ENCODE data around the gene VRK3.
A peak's percentile ranks its signal among the peaks of the same experiment; 100 is the strongest.
"Not testable (repeated sequence)": the region's sequence is repeated elsewhere in the genome, so short reads cannot be mapped to it uniquely, and the experiment has no call there.

VRK3 gene

GRCh38 chr19:49987159-49987698, 37.9 kb downstream of the VRK3 start:
- DNase-seq: peak; percentile 90

GRCh38 chr19:49986354-49986753, 38.8 kb downstream of the VRK3 start:
- DNase-seq: no peak

DNA sequence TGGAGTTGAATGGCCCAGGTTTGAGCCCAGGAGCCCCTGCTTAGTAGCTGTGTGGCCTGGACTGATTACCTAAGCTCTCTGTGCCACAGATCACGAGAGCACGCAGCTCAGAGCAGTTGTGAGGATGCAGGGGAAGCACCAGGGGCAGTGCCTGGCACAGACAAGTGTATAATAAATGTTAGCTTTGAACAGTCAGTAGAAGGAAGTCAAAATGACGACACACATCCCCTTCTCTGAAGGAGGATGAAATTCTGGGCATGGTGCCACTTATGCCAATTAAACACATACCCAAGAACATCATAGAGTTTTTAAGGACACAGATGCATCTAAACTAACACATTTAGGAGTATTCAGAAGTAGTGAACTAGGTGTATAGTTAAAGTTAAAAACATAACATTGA, 39.3 kb downstream of the VRK3 start:
- DNase-seq: no peak

DNA sequence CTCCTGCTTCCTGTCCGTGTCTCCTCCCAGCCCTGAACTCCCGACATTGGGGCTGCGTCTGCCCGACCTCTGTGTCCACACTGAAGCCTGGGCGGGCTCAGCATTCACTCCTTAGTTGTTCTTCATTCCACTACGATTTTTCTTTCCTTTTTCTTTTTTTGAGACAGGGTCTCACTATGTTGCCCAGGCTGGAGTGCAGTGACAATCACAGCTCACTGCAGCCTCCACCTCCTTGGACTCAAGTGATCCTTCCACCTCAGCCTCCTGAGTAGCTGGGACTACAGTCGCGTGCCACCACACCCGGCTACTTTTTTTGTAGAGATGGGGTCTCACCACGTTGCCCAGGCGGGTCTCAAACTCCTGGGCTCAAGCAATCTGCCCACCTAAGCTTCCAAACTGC, 40.7 kb downstream of the VRK3 start:
- no peak for DNase-seq

GRCh38 chr19:49983645-49984229, 41.4 kb downstream of the VRK3 start:
- peak; percentile 41 for DNase-seq

- DNase-seq: no peak
Measured at GRCh38 chr19:49981603-49982593, 43.3 kb downstream of the VRK3 start.

DNA sequence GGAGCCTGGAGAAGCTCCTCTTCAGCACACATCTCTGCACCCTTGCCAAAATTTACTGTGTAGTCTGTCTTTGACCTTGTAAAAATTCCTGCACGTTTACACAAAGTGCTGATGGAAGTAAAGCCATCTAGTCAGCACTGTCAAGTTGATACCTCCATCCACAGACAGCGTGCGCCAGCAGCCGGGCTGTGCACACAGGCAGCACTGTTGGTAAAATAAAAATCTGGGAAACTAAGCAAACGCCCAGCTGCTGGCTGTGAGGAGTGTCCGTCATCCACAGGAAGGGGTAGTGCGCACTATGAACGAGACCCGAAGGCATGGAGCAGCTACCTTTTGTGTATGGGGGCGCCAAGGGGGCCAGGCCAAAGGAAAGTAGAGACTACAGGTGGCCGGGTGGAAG, 46.8 kb downstream of the VRK3 start:
- no peak for DNase-seq

GRCh38 chr19:49977881-49978280, 47.3 kb downstream of the VRK3 start:
- DNase-seq: no peak

DNA sequence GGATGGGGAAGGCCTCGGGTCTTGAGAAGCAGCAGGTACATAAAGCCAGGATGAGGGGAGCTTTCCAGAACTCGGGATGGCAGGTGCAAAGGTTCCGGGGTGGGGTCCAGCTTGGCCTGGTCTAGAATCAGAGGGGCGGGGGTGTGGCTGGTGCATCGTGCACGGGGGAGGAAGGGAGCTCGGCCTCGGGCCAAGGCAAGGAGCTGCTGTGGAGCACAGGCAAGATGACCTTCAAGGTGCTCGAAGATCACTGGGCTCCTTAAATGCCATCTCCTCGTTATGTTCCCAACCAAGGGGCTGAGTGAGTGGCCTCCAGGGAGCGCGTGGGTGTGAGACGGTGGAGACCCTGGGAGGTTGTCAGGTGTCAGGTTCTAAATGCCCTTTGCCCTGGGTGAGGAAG, 48.1 kb downstream of the VRK3 start:
- no peak for DNase-seq

- no peak for DNase-seq
Measured at GRCh38 chr19:49976496-49976895, 48.7 kb downstream of the VRK3 start.

GRCh38 chr19:49975051-49975450, 50.1 kb downstream of the VRK3 start:
- no peak for DNase-seq

DNA sequence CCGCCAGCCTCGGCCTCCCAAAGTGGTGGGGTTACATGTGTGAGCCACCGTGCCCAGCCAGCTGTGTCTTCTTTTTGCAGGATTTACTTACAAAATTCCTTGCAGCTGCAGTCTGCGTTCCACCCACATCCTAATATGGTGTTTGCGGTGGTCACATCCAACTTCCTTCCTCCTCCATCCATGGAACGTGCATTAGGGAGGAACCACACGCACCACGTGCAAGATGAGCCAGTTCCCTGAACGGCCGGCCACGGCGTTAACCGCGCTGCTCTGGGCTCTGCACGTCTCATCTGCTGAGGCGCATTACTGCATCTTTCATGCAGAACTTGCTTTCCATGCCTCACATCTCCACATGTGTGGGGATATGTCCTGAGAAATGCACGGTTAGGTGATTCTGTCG, 51.2 kb downstream of the VRK3 start:
- DNase-seq: no peak

- no peak for DNase-seq
Measured at GRCh38 chr19:49972841-49973240, 52.3 kb downstream of the VRK3 start.

DNA sequence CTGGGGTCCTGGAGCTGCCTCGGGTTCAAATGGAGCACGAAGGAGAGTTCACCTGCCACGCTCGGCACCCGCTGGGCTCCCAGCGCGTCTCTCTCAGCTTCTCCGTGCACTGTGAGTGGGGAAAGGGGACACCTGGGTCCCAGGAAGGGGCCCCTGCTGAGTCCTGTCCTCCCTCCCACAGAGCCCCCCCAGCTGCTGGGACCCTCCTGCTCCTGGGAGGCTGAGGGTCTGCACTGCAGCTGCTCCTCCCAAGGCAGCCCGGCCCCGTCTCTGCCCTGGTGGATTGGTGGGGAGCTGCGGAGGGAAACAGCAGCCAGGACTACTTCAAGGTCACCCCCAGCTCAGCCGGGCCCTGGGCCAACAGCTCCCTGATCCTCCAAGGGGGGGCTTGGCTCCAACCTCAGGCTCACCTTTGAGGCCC, 53.2 kb downstream of the VRK3 start:
- DNase-seq: no peak

DNA sequence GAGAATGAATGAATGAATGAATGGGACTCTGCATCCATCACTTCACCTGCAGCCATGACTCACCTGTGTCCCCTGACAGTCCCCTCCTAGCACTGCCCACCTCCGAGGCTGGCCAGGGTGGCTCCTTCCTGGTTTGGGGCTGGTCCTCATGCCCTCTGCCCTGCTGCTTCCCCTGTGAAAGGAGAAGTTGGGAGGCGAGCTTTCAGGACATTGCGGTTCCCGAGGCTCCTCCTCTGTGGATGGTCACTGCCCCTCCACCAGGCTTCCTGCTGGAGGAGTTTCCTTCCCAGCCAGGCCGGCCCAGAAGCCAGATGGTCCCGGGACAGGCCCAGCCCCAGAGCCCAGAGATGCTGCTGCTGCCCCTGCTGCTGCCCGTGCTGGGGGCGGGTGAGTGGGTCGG, 55.8 kb downstream of the VRK3 start:
- not testable (repeated sequence) for DNase-seq

DNA sequence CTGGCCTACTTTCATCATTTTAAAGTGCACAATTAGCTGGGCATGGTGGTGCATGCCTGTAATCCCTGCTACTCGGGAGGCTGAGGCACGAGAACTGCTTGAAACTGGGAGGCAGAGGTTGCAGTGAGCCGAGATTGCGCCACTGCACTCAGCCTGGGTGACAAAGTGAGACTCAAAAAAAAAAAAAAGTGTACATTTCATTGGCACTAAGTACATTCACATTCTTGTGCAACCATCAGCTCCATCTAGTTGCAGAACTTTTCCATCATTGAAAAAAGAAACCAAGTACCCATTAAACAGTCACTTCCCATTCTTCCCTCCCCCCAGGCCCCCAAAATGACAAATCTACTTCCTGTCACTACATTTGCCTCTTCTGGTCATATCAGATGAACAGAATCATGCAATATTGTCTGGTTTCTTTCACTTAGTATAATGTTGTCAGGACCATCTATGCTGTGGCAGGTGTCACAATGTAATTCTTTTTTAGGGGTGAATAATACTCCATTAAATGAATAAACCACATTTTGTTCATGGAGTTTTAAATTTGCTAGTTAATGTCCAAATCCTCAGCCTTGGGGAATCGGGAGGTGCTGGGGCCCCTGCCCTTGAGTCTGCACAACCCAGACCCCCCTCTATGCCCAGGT, 56.8 kb downstream of the VRK3 start:
- no peak for DNase-seq

DNA sequence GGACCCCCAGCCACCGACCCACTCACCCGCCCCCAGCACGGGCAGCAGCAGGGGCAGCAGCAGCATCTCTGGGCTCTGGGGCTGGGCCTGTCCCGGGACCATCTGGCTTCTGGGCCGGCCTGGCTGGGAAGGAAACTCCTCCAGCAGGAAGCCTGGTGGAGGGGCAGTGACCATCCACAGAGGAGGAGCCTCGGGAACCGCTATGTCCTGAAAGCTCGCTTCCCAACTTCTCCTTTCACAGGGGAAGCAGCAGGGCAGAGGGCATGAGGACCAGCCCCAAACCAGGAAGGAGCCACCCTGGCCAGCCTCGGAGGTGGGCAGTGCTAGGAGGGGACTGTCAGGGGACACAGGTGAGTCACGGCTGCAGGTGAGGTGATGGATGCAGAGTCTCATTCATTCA, 64.2 kb downstream of the VRK3 start, which contains the start of gene SIGLEC11:
TSS of gene SIGLEC11 (minus strand) at position 193 of the 400 bp plus-strand sequence. CDS start at position 102, 91 bp downstream.
- not testable (repeated sequence) for DNase-seq

- not testable (repeated sequence) for DNase-seq
Measured at GRCh38 chr19:49959892-49960291, 65.3 kb downstream of the VRK3 start.

DNA sequence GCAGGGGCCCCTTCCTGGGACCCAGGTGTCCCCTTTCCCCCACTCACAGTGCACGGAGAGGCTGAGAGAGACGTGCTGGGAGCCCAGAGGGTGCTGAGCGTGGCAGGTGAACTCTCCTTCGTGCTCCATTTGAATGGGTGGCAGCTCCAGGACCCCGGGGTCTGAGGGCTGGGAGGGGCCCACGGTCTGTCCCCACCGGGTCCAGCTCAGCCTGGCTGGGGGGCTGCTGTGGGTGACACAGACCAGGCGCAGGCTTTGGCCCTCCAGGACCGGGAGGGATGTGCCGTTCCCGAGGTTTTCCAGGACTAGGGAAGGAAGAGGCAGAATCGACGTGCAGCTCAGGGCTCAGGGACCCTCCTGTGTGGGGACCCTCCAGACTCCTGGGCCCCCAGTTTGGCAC, 66.6 kb downstream of the VRK3 start:
- DNase-seq: not testable (repeated sequence)

DNA sequence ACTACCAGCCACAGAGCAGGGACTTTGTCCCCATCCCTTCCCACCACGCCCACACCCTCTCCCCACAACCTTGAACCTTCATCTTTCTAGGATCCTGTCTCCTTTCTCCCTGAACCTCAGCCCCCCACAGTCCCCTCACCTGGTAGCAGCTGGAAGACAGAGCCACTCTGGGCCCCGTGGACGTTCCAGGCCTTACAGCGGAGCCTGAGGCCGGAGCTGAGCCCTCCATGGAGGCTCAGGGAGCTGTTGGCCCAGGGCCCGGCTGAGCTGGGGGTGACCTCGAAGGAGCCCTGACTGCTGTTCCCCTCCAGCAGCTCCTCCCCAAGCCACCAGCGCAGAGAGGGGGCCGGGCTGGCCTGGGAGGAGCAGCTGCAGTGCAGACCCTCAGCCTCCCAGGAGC, 67.0 kb downstream of the VRK3 start:
- DNase-seq: not testable (repeated sequence)

GRCh38 chr19:49957262-49957915, 67.8 kb downstream of the VRK3 start:
- no peak for DNase-seq

- no peak for DNase-seq
Measured at GRCh38 chr19:49956115-49956495, 69.1 kb downstream of the VRK3 start.

GRCh38 chr19:49954933-49955332, 70.2 kb downstream of the VRK3 start:
- DNase-seq: no peak
